KMS-11 (cell line): ENCODE data around the gene HOXA2.

Experiments
- H2AFZ ChIP-seq: fragments of 200-600 bp; sonication (generic); 2 replicates; pipeline ENCODE4 v1.6.1; 2016; ENCODE audit warnings: antibody characterized with exemption, mixed run types, low read depth
- H3K27ac ChIP-seq: fragments of 200-600 bp; sonication (generic); 2 replicates; pipeline ENCODE4 v1.6.1; 2016; ENCODE audit warnings: mild to moderate bottlenecking, mixed run types
- H3K27me3 ChIP-seq: fragments of 200-600 bp; sonication (generic); 2 replicates; pipeline ENCODE4 v1.6.1; 2017; ENCODE audit warnings: mild to moderate bottlenecking, low read depth, mixed run types, moderate library complexity; ENCODE audit not compliant: insufficient read depth
- H3K36me3 ChIP-seq: fragments of 200-600 bp; sonication (generic); 2 replicates; pipeline ENCODE4 v1.6.1; 2017; ENCODE audit warnings: mild to moderate bottlenecking, mixed run types; ENCODE audit not compliant: insufficient read depth
- H3K4me1 ChIP-seq: fragments of 200-600 bp; sonication (generic); 2 replicates; pipeline ENCODE4 v1.6.1; 2016; ENCODE audit warnings: mild to moderate bottlenecking, low read depth, mixed run types; ENCODE audit not compliant: poor library complexity, severe bottlenecking
- H3K4me2 ChIP-seq: fragments of 200-600 bp; sonication (generic); 2 replicates; pipeline ENCODE4 v1.7.0; 2016; ENCODE audit warnings: mild to moderate bottlenecking, mixed run types
- H3K4me3 ChIP-seq: fragments of 200-600 bp; sonication (generic); IDR thresholded peaks from 2 replicates; pipeline ENCODE4 v1.6.1; 2017; ENCODE audit warnings: low read depth, low read length, mixed read lengths; ENCODE audit not compliant: insufficient read depth
- H3K79me2 ChIP-seq: fragments of 200-600 bp; sonication (generic); 2 replicates; pipeline ENCODE4 v1.6.1; 2016; ENCODE audit warnings: low read depth, mixed run types; ENCODE audit not compliant: insufficient read depth
- H3K9ac ChIP-seq: fragments of 200-600 bp; sonication (generic); 2 replicates; pipeline ENCODE4 v1.6.1; 2016; ENCODE audit warnings: mild to moderate bottlenecking, mixed run types
- H4K20me1 ChIP-seq: fragments of 200-600 bp; sonication (generic); 2 replicates; pipeline ENCODE4 v1.6.1; 2016; ENCODE audit warnings: mild to moderate bottlenecking, mixed run types; ENCODE audit not compliant: insufficient read depth
- TF ChIP-seq, protein P1 (sequence below): fragments of 200-600 bp; sonication (generic); conservative IDR thresholded peaks from 2 replicates; pipeline ENCODE4 v1.6.1; 2017; ENCODE audit warnings: low read depth, mild to moderate bottlenecking, antibody characterized with exemption, low read length, moderate library complexity, mixed read lengths

The HOXA2 gene

DNA sequence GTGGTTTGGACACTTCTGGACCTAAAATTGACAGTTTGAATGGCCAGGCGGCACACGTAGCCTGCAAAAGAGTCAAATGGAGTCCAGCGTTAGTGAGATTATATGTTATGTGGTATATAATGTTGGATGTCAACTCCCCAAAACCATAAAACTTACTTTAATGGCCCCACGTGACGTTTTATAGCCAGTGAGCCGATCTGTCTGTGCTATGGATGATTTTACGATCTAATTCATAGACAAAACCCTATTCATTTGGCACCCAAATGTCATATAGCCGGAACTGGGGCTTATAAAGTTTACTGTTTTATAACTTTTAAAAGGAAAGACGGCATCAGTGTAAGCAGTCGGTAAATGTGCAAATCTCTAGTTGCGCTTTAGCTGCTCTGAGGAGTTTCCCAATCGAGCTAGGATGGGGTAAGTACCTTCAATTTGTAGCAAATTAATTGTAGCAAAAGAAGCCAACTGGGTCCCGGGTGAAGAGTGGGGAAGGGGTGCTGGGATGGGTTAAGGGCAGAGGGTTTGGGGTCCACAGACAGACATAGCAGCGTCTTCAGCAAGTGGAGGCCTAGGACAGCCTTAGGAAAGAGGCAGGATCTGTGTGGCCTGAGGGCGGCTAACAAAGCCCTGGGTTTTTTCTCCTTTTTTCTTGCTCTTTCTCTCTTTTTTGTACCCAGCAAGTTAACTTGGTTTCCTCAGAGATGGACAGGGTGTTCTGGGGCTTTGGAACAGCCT, 37.8 kb upstream of the HOXA2 start:
- no peaks in the 10 kb centered on the region for H4K20me1 ChIP-seq
- no peak overlapping the region for H3K9ac ChIP-seq
- no peak overlapping the region for H2AFZ ChIP-seq
- TF ChIP-seq, protein P1, sequence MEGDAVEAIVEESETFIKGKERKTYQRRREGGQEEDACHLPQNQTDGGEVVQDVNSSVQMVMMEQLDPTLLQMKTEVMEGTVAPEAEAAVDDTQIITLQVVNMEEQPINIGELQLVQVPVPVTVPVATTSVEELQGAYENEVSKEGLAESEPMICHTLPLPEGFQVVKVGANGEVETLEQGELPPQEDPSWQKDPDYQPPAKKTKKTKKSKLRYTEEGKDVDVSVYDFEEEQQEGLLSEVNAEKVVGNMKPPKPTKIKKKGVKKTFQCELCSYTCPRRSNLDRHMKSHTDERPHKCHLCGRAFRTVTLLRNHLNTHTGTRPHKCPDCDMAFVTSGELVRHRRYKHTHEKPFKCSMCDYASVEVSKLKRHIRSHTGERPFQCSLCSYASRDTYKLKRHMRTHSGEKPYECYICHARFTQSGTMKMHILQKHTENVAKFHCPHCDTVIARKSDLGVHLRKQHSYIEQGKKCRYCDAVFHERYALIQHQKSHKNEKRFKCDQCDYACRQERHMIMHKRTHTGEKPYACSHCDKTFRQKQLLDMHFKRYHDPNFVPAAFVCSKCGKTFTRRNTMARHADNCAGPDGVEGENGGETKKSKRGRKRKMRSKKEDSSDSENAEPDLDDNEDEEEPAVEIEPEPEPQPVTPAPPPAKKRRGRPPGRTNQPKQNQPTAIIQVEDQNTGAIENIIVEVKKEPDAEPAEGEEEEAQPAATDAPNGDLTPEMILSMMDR = no peak
- H3K79me2 ChIP-seq = no peaks in the 10 kb centered on the region
- no peaks in the 10 kb centered on the region for H3K36me3 ChIP-seq
- H3K4me1 ChIP-seq = peaks cover 5% of the 10 kb centered on the region
- no peak overlapping the region for H3K27ac ChIP-seq
- no peak overlapping the region for H3K4me2 ChIP-seq
- H3K27me3 ChIP-seq = no peaks in the 10 kb centered on the region
- H3K4me3 ChIP-seq = no peak overlapping the region

GRCh38 chr7:27139334-27140125, 37.0 kb upstream of the HOXA2 start:
- Histone ChIP-seq H3K4me2 (no peak overlapping the region), H2AFZ (no peak overlapping the region), H3K79me2 (no peaks in the 10 kb centered on the region), H3K4me3 (no peak overlapping the region), H3K36me3 (no peaks in the 10 kb centered on the region), H4K20me1 (no peaks in the 10 kb centered on the region), H3K27me3 (no peaks in the 10 kb centered on the region), H3K27ac (no peak overlapping the region), H3K9ac (no peak overlapping the region), H3K4me1 (peaks cover 12% of the 10 kb centered on the region)
- TF ChIP-seq, protein P1 = no peak

- Histone ChIP-seq H3K9ac (no peak overlapping the region), H4K20me1 (no peaks in the 10 kb centered on the region), H2AFZ (no peak overlapping the region), H3K4me1 (peaks cover 18% of the 10 kb centered on the region), H3K4me3 (no peak overlapping the region), H3K36me3 (no peaks in the 10 kb centered on the region), H3K27me3 (no peaks in the 10 kb centered on the region), H3K27ac (no peak overlapping the region), H3K4me2 (no peak overlapping the region), H3K79me2 (no peaks in the 10 kb centered on the region)
- TF ChIP-seq, protein P1 = no peak
Measured at GRCh38 chr7:27138985-27139333, 36.5 kb upstream of the HOXA2 start.

- no peak overlapping the region for H3K9ac ChIP-seq
- H3K27ac ChIP-seq = no peak overlapping the region
- H3K4me3 ChIP-seq = no peak overlapping the region
- H3K4me1 ChIP-seq = peaks cover 23% of the 10 kb centered on the region
- no peaks in the 10 kb centered on the region for H4K20me1 ChIP-seq
- H3K79me2 ChIP-seq = no peaks in the 10 kb centered on the region
- H3K27me3 ChIP-seq = no peaks in the 10 kb centered on the region
- H3K36me3 ChIP-seq = no peaks in the 10 kb centered on the region
- no peak overlapping the region for H2AFZ ChIP-seq
- no peak overlapping the region for H3K4me2 ChIP-seq
- TF ChIP-seq, protein P1 = no peak
Measured at GRCh38 chr7:27138472-27138871, 36.0 kb upstream of the HOXA2 start.
